GM12865 (cell line): ENCODE results near the gene GLI3.
"Not testable (repeated sequence)": the region's sequence is repeated elsewhere in the genome, so short reads cannot be mapped to it uniquely, and the experiment has no call there.

ENCODE experiments used
- DNase-seq: peaks from one replicate; pipeline ENCODE4 v3.0.0; 2010; ENCODE audit warnings: low read depth
- H3K4me3 ChIP-seq: 2 replicates; pipeline ENCODE4 v1.5.1; 2011; ENCODE audit warnings: mild to moderate bottlenecking, low read depth, low read length, control low read depth
- CTCF ChIP-seq: IDR thresholded peaks from 2 replicates; pipeline ENCODE4 v1.5.1; 2011; ENCODE audit warnings: low read length, control low read depth, low read depth, inconsistent platforms; ENCODE audit not compliant: insufficient read depth; ENCODE audit errors: missing control alignments

GLI3 gene

GRCh38 chr7:42214060-42214679 is 22.8 kb downstream of the GLI3 start:
- H3K4me3 ChIP-seq: no peak overlapping the region
- no peak for DNase-seq
- TF ChIP-seq CTCF: no peak

- H3K4me3 ChIP-seq: no peak overlapping the region
- no peak for DNase-seq
- TF ChIP-seq CTCF: no peak
These were observed 23.9 kb downstream of the GLI3 start for GRCh38 chr7:42213093-42213492.

- no peak for TF ChIP-seq CTCF
- no peak overlapping the region for H3K4me3 ChIP-seq
These were observed 24.4 kb downstream of the GLI3 start for GRCh38 chr7:42212541-42213090.

GRCh38 chr7:42211938-42212337 is 25.1 kb downstream of the GLI3 start:
- no peak for DNase-seq
- TF ChIP-seq CTCF: no peak
- H3K4me3 ChIP-seq: no peak overlapping the region

More at GRCh38 chr7:42212541-42213090, 24.4 kb downstream of the GLI3 start:
- no peak for DNase-seq

- H3K4me3 ChIP-seq: no peak overlapping the region
- no peak for DNase-seq
- no peak for TF ChIP-seq CTCF
These were observed 26.2 kb downstream of the GLI3 start for GRCh38 chr7:42210779-42211178.

GRCh38 chr7:42210333-42210732 is 26.7 kb downstream of the GLI3 start:
- DNase-seq: no peak
- H3K4me3 ChIP-seq: no peak overlapping the region
- no peak for TF ChIP-seq CTCF

- not testable (repeated sequence) for DNase-seq, H3K4me3 ChIP-seq
These were observed 27.9 kb downstream of the GLI3 start for GRCh38 chr7:42209085-42209484.
